ENCODE measurements around the gene TAF4.

TAF4 gene

GRCh38 chr20:61938839-61939690, 126.6 kb downstream of the TAF4 start:
- Mint-ChIP-seq H3K36me3 (ENCODE audit: low read depth) (no peaks in the 10 kb centered on the region), H3K9me3 (no peaks in the 10 kb centered on the region), H3K27me3 (ENCODE audit: low read depth) (no peaks in the 10 kb centered on the region), H3K4me3 (no peak overlapping the region), H3K27ac (no peak overlapping the region), H3K4me1 (ENCODE audit: low read depth) (no peaks in the 10 kb centered on the region)

- Mint-ChIP-seq H3K27me3 (ENCODE audit: low read depth) (no peaks in the 10 kb centered on the region), H3K36me3 (ENCODE audit: low read depth) (no peaks in the 10 kb centered on the region), H3K4me1 (ENCODE audit: low read depth) (no peaks in the 10 kb centered on the region), H3K4me3 (no peak overlapping the region), H3K27ac (no peak overlapping the region), H3K9me3 (no peaks in the 10 kb centered on the region)
Observed at GRCh38 chr20:61937963-61938838, 127.5 kb downstream of the TAF4 start.

- Mint-ChIP-seq H3K4me3 (no peak overlapping the region), H3K4me1 (ENCODE audit: low read depth) (no peaks in the 10 kb centered on the region), H3K36me3 (ENCODE audit: low read depth) (no peaks in the 10 kb centered on the region), H3K27me3 (ENCODE audit: low read depth) (no peaks in the 10 kb centered on the region), H3K9me3 (no peaks in the 10 kb centered on the region), H3K27ac (no peak overlapping the region)
Observed at GRCh38 chr20:61937146-61937962, 128.3 kb downstream of the TAF4 start.

GRCh38 chr20:61936701-61937131, 129.0 kb downstream of the TAF4 start:
- no peaks in the 10 kb centered on the region for H3K27me3 Mint-ChIP-seq (ENCODE audit: low read depth)
- H3K4me3 Mint-ChIP-seq = no peak overlapping the region
- no peak overlapping the region for H3K27ac Mint-ChIP-seq
- H3K36me3 Mint-ChIP-seq (ENCODE audit: low read depth) = no peaks in the 10 kb centered on the region
- no peaks in the 10 kb centered on the region for H3K9me3 Mint-ChIP-seq
- no peaks in the 10 kb centered on the region for H3K4me1 Mint-ChIP-seq (ENCODE audit: low read depth)

- Mint-ChIP-seq H3K36me3 (ENCODE audit: low read depth) (no peaks in the 10 kb centered on the region), H3K27me3 (ENCODE audit: low read depth) (no peaks in the 10 kb centered on the region), H3K27ac (no peak overlapping the region), H3K4me1 (ENCODE audit: low read depth) (no peaks in the 10 kb centered on the region), H3K4me3 (no peak overlapping the region), H3K9me3 (no peaks in the 10 kb centered on the region)
Observed at GRCh38 chr20:61935926-61936700, 129.6 kb downstream of the TAF4 start.

- no peaks in the 10 kb centered on the region for H3K4me1 Mint-ChIP-seq (ENCODE audit: low read depth)
- no peak overlapping the region for H3K4me3 Mint-ChIP-seq
- H3K36me3 Mint-ChIP-seq (ENCODE audit: low read depth) = no peaks in the 10 kb centered on the region
- no peaks in the 10 kb centered on the region for H3K9me3 Mint-ChIP-seq
- H3K27ac Mint-ChIP-seq = no peak overlapping the region
- H3K27me3 Mint-ChIP-seq (ENCODE audit: low read depth) = no peaks in the 10 kb centered on the region
Observed at GRCh38 chr20:61934716-61935530, 130.8 kb downstream of the TAF4 start.

- Mint-ChIP-seq H3K27me3 (ENCODE audit: low read depth) (no peaks in the 10 kb centered on the region), H3K27ac (no peak overlapping the region), H3K9me3 (no peaks in the 10 kb centered on the region), H3K4me3 (no peak overlapping the region), H3K36me3 (ENCODE audit: low read depth) (no peaks in the 10 kb centered on the region), H3K4me1 (ENCODE audit: low read depth) (no peaks in the 10 kb centered on the region)
Observed at GRCh38 chr20:61933951-61934715, 131.5 kb downstream of the TAF4 start.

DNA sequence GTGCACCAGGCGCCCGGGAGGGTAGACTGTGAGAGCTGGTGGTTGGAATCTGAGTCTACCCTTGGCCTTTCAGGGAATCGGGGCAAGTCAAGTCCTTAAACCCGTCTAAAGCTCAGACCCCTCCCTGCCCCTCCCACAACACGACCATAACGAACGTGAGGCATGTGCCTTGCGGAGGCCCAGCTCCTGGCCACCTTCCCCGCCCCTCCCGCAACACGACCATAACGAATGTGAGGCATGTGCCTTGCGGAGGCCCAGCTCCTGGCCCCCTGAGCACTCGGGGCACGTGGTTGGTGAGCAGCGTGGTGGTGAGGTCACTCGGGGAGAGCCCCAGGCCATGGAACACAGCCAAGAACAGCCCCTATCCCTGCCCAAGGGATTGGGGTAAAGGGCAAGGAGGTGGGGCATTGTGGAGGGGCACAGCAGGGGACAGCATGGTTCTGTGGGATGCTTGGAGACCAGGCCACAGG, 132.2 kb downstream of the TAF4 start:
- no peak overlapping the region for H3K4me3 Mint-ChIP-seq
- H3K4me1 Mint-ChIP-seq (ENCODE audit: low read depth) = no peaks in the 10 kb centered on the region
- no peaks in the 10 kb centered on the region for H3K9me3 Mint-ChIP-seq
- H3K27me3 Mint-ChIP-seq (ENCODE audit: low read depth) = no peaks in the 10 kb centered on the region
- H3K36me3 Mint-ChIP-seq (ENCODE audit: low read depth) = no peaks in the 10 kb centered on the region
- no peak overlapping the region for H3K27ac Mint-ChIP-seq

GRCh38 chr20:61932711-61933480, 132.8 kb downstream of the TAF4 start:
- Mint-ChIP-seq H3K27ac (no peak overlapping the region), H3K9me3 (no peaks in the 10 kb centered on the region), H3K4me1 (ENCODE audit: low read depth) (no peaks in the 10 kb centered on the region)

GRCh38 chr20:61932199-61932592, 133.5 kb downstream of the TAF4 start:
- Mint-ChIP-seq H3K4me1 (ENCODE audit: low read depth) (no peaks in the 10 kb centered on the region), H3K36me3 (ENCODE audit: low read depth) (no peaks in the 10 kb centered on the region), H3K27ac (no peak overlapping the region), H3K4me3 (no peak overlapping the region), H3K9me3 (no peaks in the 10 kb centered on the region), H3K27me3 (ENCODE audit: low read depth) (no peaks in the 10 kb centered on the region)

More at GRCh38 chr20:61932711-61933480, 132.8 kb downstream of the TAF4 start:
- Mint-ChIP-seq H3K27me3 (ENCODE audit: low read depth) (no peaks in the 10 kb centered on the region), H3K36me3 (ENCODE audit: low read depth) (no peaks in the 10 kb centered on the region), H3K4me3 (no peak overlapping the region)

GRCh38 chr20:61931476-61932198, 134.0 kb downstream of the TAF4 start:
- no peaks in the 10 kb centered on the region for H3K9me3 Mint-ChIP-seq
- no peaks in the 10 kb centered on the region for H3K4me1 Mint-ChIP-seq (ENCODE audit: low read depth)
- H3K27ac Mint-ChIP-seq = no peak overlapping the region
- H3K4me3 Mint-ChIP-seq = no peak overlapping the region
- no peaks in the 10 kb centered on the region for H3K27me3 Mint-ChIP-seq (ENCODE audit: low read depth)
- H3K36me3 Mint-ChIP-seq (ENCODE audit: low read depth) = no peaks in the 10 kb centered on the region
